Dendritic cell treated with granulocyte-macrophage colony-stimulating factor and Interleukin-4, amounts not matched to agents 40 ng/mL and 50 ng/mL, for 4 days (primary cell): Measurements from ENCODE around the gene MPZL3.
"Not testable (repeated sequence)": the region's sequence is repeated elsewhere in the genome, so short reads cannot be mapped to it uniquely, and the experiment has no call there.

ENCODE experiments used
- H3K27ac Mint-ChIP-seq: one replicate; pipeline ENCODE4 v1.8.0; 2022; ENCODE audit warnings: mild to moderate bottlenecking, mixed read lengths
- H3K27me3 Mint-ChIP-seq: one replicate; pipeline ENCODE4 v1.8.0; 2022; ENCODE audit warnings: mild to moderate bottlenecking, mixed read lengths
- H3K36me3 Mint-ChIP-seq: one replicate; pipeline ENCODE4 v1.8.0; 2022; ENCODE audit warnings: low read depth, mixed read lengths
- H3K4me1 Mint-ChIP-seq: one replicate; pipeline ENCODE4 v1.8.0; 2022; ENCODE audit warnings: low read depth, mixed read lengths
- H3K4me3 Mint-ChIP-seq: one replicate; pipeline ENCODE4 v1.8.0; 2022; ENCODE audit warnings: mild to moderate bottlenecking, moderate library complexity, mixed read lengths
- H3K9me3 Mint-ChIP-seq: one replicate; pipeline ENCODE4 v1.8.0; 2022; ENCODE audit warnings: mixed read lengths
- intact Hi-C: fragments of 100-400 bp; cut with micrococcal nuclease; formaldehyde crosslinking; loops from one replicate; pipeline ENCODE4 v1.15.0; 2022

Gene MPZL3

DNA sequence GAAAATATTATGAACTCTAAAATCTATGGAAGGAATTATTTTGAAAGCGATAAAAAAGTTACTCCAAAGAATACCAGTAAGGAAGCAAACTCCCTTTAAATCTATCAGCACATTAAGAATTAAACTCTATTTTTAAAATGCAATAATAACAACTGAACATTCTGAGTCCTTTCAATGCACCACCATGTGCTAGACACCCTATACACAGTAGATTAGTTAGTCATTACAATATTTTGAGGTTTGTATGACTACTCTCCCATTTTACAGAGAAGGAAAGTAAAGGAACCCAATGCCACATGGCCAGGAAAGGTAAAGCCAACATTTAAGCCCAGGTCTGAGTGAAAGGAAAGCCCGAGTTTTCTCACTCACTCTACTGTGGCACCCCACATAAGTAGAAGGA lies 45.1 kb downstream of the MPZL3 start:
- H3K36me3 Mint-ChIP-seq: peaks cover 34% of the 10 kb centered on the region
- peak overlapping the region; percentile 87 for H3K27ac Mint-ChIP-seq
- H3K4me3 Mint-ChIP-seq: peak overlapping the region; percentile 18
- intact Hi-C loops: no loop called here
- no peaks in the 10 kb centered on the region for H3K9me3 Mint-ChIP-seq
- peaks cover 60% of the 10 kb centered on the region for H3K4me1 Mint-ChIP-seq
- no peaks in the 10 kb centered on the region for H3K27me3 Mint-ChIP-seq

DNA sequence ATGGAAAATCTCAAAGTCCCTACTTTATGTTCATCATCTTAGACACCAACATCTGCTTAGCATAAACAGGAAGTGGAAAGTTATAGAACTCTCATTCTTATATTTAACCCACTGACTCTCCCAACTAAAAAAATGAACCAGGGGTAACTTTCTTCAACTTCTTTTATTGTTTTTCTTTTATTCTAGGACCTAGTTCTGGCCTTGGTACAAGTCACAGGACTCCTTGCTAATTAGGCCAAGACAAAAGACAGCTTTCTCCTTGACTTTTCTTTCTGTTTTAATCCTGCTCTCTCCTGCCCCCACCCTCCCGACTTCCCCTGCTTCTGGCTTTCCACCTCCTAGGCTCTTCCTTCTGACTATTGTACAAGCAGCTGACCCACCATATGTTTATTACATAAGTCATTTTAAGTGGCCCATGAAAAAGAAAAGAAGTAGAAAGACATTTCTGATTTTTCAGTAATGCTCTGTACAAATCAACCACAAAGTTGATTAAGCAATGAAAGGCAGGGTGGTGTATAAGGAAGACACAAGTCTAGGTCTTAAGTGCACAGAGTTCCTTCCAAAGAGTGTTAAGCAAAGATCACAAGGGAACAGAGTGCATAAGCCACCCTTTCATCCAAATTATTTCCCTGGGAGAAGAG lies 45.7 kb downstream of the MPZL3 start:
- H3K4me1 Mint-ChIP-seq: peaks cover 54% of the 10 kb centered on the region

DNA sequence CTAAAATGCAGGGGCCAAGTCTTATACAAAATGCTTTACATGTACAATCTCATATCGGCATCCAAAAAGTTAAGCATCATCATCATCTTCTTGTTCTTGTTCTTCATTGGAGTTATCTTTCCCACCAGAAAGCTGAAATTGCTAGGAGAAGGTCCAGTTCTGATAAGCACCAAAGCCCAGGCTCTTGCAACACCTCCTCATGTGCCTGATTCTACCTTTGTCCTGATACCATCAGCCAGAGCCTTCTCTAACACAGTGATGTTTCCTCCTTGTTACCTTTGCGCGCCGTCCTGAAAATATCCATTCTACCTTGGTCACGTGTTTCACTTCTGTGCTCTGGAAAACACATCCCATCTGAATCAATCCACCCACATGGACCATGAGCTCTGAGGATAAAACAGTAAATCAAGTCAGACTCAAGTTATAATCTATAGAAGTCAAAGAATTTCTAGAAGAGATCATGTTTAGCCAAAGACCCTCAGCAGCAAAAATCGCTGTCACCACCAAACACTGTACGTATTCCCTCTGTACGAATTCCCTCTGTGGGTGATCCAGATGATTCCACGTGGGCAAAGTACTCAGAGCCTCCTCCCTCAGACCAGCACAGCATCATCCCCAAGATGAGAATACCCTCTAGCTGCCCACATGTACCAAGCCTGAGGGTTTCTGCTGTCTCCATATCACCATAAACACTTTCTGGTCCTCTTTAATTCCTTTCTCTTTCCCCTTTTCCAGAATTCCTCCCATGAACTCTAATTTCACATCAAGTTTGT lies 46.4 kb downstream of the MPZL3 start:
- Mint-ChIP-seq H3K27ac (peak overlapping the region; percentile 87), H3K4me3 (no peak overlapping the region), H3K36me3 (peaks cover 21% of the 10 kb centered on the region), H3K4me1 (peaks cover 47% of the 10 kb centered on the region), H3K9me3 (no peaks in the 10 kb centered on the region), H3K27me3 (no peaks in the 10 kb centered on the region)
- intact Hi-C loops: no loop called here

More for the DNA sequence above, 45.7 kb downstream of the MPZL3 start:
- Mint-ChIP-seq H3K27me3 (no peaks in the 10 kb centered on the region), H3K36me3 (peaks cover 28% of the 10 kb centered on the region), H3K27ac (peak overlapping the region; percentile 87), H3K9me3 (no peaks in the 10 kb centered on the region), H3K4me3 (peak overlapping the region; percentile 18)
- intact Hi-C loops: no loop called here

DNA sequence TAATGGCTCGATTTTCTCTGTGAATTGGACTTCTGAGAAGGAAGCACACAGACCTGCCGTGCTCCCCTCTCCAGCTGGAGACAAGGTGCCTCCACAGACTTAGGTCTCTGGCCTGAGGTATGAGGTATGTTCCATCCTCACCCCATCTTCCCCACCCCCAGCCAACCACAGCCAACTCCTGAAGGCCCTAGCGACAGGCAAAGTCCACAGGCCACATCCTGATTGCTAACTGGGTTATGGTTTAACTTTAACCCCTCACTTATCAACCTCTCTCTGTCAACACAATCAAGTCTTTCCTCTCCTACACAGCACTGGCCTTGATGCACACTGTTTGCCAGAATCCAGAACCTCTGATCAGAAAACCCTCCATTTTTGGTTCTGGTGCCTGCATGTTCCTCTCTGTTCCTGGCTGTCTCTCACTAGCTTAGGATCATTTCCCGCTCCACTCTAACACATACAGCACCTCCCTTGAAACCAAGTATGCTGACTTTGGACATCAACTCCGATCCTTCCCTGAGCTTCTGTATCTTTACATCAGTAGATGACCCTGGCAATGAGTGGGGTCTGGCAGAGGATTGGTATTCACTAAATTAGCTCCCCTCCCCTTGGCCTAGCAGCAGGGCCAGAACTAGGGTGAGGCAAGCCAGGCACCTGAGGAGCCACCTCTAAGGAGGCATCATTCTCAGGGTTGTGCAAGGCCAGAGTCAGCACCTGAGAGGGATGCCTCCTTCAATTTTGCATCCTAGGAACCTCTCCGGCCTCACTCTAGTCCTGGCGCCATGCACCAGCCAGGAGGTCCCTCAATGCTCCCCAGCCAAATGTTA lies 49.4 kb downstream of the MPZL3 start:
- Mint-ChIP-seq H3K36me3 (no peaks in the 10 kb centered on the region), H3K4me3 (no peak overlapping the region), H3K27ac (no peak overlapping the region), H3K9me3 (no peaks in the 10 kb centered on the region), H3K4me1 (peaks cover 34% of the 10 kb centered on the region), H3K27me3 (no peaks in the 10 kb centered on the region)
- intact Hi-C loops: no loop called here

DNA sequence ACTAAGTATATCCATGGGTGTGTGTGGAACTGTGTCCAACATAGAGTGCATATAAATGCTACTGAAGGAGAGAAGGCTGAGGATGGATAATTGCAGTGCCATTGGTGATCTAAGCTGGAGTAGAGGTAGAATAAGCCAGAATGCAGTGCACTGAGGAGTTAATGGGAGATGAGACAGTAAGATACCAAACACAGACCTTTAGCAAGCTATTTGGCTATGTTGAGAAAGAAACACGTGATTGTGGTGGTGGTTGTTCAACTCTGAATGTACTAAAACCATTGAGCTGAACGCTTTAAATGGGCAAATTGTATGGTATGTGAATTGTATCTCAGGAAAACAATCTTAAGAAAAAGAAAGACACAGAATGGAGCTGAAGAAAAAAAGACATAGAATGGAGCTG lies 50.2 kb downstream of the MPZL3 start:
- no peaks in the 10 kb centered on the region for H3K36me3 Mint-ChIP-seq
- intact Hi-C loops: no loop called here

DNA sequence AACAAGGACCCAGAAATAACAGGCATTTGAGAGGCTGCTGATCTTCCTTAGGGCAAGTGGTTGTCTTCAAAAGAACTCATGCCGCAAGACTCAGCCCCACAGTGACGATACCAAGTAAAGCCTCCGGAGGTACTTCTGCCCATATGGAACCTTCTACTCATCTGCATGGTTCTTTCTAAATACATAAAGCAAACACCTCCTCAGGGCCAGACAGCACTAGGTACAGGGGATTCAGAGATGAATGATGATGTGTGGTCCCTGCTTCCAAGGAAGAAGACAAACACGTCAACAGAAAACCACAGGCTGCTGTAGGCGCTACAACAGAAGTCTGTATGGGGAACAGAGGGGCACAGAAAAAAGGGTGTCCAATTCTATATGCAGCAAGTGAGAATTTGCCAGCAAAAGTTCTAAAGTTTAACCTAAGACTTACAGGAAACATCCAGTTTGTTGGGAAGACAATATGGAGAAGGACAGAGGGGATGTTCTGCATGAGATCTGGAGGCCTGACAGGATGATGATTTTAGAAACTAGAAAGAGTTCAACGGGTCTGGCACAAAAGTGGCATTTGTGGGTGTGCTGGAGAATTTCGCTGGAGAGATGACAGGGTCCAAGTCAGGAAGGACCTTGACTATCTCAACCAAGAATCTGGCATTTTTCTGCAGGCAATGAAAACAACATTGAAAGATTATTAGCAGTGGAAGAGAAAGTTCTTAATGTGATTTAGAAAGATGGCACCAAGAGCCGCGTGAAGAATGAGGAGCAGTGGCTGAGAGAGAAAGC lies 51.1 kb downstream of the MPZL3 start:
- Mint-ChIP-seq H3K27ac (no peak overlapping the region), H3K4me3 (no peak overlapping the region), H3K27me3 (no peaks in the 10 kb centered on the region), H3K4me1 (peaks cover 19% of the 10 kb centered on the region), H3K36me3 (no peaks in the 10 kb centered on the region), H3K9me3 (no peaks in the 10 kb centered on the region)
- intact Hi-C loops: no loop called here

More for the DNA sequence above, 50.2 kb downstream of the MPZL3 start:
- Mint-ChIP-seq H3K9me3 (no peaks in the 10 kb centered on the region), H3K27me3 (no peaks in the 10 kb centered on the region), H3K27ac (no peak overlapping the region), H3K4me1 (peaks cover 28% of the 10 kb centered on the region), H3K4me3 (no peak overlapping the region)

DNA sequence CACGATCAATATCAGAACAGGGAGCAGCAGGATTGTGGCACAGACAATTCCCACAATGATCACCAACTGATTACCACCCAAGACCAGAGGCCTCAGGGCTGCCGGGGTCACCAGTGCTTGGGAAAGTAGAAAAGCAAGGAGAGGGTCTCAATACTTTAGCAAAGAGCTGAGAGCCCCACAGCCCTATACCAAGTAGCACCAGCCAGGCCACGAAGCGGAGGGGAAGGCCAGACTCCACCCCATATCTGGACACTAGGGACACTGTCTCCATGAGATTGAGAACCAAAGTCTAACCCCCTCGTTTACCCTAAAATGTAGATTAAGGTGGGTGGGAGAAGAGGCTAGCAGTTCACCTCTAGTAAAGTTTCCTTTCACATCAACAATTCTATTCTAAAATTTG lies 51.7 kb downstream of the MPZL3 start:
- Mint-ChIP-seq H3K27me3 (no peaks in the 10 kb centered on the region), H3K27ac (no peak overlapping the region)
- intact Hi-C loops: no loop called here

DNA sequence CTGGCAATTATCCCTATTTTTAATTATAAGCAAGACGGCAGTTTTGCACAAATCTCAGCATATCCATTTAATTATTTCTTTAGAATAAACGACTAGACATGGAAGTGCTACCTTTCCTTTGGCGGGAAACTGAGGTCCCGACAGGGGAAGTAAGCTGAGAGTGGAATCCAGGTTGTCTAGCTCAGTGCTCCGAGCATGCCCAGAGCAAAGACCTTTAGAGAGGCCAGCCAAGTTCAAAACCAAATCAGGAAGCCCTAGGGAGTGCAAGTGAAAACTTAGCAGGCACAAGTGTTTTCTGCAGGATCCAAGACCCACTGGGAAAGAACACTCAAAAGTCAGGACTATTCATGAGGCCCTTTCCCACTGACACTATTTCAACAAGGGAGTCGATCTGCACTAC lies 53.0 kb downstream of the MPZL3 start:
- H3K9me3 Mint-ChIP-seq: no peaks in the 10 kb centered on the region
- intact Hi-C loops: loop anchor here (5.0 kb wide), 1 partner anchor 153 kb away; no protein-coding TSS in a partner anchor
- H3K4me1 Mint-ChIP-seq: peaks cover 22% of the 10 kb centered on the region
- peak overlapping the region; percentile 57 for H3K27ac Mint-ChIP-seq
- no peaks in the 10 kb centered on the region for H3K36me3 Mint-ChIP-seq
- no peaks in the 10 kb centered on the region for H3K27me3 Mint-ChIP-seq
- no peak overlapping the region for H3K4me3 Mint-ChIP-seq

More for the DNA sequence above, 51.7 kb downstream of the MPZL3 start:
- Mint-ChIP-seq H3K4me3 (no peak overlapping the region), H3K36me3 (no peaks in the 10 kb centered on the region), H3K4me1 (peaks cover 15% of the 10 kb centered on the region), H3K9me3 (no peaks in the 10 kb centered on the region)

DNA sequence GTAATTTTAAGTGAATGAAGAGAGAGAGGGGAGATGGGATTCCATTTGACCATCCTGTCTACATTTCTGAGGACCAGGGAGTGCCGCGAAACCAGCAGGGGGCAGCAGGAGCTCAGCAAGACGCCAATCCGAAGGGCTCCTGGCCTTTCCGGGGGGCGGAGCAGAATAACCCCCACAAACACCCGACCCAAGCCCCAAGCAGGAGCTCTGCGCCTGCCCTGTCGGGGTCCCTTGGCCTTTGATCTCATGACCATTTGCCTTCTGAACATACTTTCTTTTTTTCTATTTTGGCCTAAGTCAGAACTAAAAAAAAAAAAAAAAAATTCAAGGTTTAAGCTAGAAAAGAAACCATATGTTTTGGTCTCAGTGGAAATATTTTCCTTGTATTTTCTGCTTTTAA lies 53.8 kb downstream of the MPZL3 start:
- Mint-ChIP-seq H3K9me3 (peaks cover 5% of the 10 kb centered on the region), H3K4me1 (peaks cover 26% of the 10 kb centered on the region), H3K27me3 (no peaks in the 10 kb centered on the region), H3K36me3 (no peaks in the 10 kb centered on the region), H3K27ac (peak overlapping the region; percentile 57), H3K4me3 (no peak overlapping the region)
- intact Hi-C loops: loop anchor here (1.0 to 5.0 kb wide), 2 partner anchors 93 to 154 kb away; no protein-coding TSS in a partner anchor

DNA sequence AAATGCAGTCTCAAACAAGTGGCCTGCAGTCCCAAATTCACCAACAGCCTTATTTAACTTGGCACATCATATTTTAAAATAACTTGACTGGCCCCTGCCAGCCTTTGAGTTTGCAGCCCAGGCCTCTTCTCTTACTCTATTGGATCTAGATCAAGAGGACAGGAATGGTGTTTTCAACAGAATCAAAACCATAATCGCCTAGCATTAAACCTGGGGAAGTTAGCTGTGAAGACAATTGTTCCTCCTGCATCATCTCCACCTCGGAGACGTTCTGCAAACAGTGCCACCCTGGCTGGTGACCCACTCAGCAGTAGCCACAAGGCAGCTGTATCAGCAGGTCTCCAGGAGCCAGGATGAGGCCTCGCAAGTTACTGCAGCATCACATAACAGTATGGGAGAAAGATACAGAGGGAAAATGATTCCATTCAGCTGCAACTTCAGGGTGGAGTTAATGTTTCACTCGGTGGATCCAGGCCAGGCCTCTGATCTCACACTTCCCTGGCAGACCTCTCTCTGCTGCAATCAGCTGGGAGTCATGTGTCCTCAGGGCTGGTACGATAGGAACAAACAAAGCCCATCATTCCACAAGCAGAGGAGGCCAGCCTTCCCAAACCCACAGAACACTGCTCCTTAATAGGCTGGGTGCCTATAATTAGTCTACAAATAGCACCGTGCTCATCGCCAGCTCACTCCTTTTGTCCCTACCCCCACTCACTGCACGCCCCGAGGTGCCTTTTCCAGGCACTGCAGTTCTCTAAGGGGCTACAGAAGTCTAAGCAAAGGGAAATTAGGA lies 57.1 kb downstream of the MPZL3 start:
- Mint-ChIP-seq H3K9me3 (peaks cover 28% of the 10 kb centered on the region), H3K27ac (no peak overlapping the region), H3K4me1 (peaks cover 55% of the 10 kb centered on the region), H3K4me3 (no peak overlapping the region), H3K27me3 (peaks cover 9% of the 10 kb centered on the region), H3K36me3 (no peaks in the 10 kb centered on the region)
- intact Hi-C loops: loop anchor here (5.0 kb wide), 1 partner anchor 157 kb away; no protein-coding TSS in a partner anchor

DNA sequence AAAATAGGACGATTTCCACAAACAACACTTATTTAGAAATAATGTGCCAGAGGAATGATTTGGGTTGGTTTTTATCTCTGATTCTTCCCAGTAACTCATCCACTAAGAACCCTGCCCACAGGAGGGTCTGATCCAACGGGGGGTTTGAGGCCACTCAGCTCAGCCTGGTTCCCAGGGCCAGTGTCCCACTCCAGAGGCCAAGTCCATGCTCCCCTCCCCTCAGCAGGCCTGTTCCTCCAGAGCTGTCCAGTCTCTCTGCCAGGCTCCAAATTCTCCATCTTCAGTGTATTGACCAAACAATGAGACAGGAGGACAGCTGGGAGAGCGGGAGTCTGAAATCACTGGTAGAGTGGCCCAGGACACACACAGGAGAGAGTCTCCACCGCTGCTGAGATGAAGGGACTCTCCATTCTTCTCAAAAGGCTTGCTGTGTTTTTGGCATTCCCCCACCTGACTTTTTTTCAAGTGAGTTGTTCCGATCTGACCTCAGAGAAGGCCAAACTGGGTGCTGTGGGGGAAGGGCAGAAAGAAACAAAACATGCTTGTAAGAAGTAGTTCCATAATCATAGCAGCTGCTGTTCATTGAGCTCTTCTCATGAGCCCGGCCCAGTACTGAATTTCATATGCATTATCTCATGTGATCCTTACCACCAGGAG lies 58.1 kb downstream of the MPZL3 start:
- intact Hi-C loops: no loop called here
- no peaks in the 10 kb centered on the region for H3K36me3 Mint-ChIP-seq
- H3K9me3 Mint-ChIP-seq: peaks cover 28% of the 10 kb centered on the region
- H3K4me1 Mint-ChIP-seq: peaks cover 55% of the 10 kb centered on the region
- H3K4me3 Mint-ChIP-seq: no peak overlapping the region
- H3K27ac Mint-ChIP-seq: no peak overlapping the region
- peaks cover 17% of the 10 kb centered on the region for H3K27me3 Mint-ChIP-seq

DNA sequence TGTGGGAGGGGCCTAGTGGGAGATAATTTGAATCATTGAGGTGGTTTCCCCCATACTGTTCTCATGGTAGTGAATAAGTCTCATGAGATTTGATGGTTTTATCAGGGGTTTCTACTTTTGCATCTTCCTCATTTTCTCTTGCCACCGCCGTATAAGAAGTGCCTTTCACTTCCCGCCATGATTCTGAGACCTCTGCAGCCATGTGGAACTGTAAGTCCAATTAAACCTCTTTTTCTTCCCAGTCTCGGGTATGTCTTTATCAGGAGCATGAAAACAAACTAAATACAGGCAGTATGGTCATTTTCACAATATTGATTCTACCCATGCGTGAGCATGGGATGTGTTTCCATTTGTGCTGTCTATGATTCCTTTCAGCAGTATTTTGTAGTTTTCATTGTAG lies 59.3 kb downstream of the MPZL3 start:
- peaks cover 47% of the 10 kb centered on the region for H3K4me1 Mint-ChIP-seq
- H3K27ac Mint-ChIP-seq, H3K36me3 Mint-ChIP-seq, H3K4me3 Mint-ChIP-seq, intact Hi-C loops: not testable (repeated sequence)
- peaks cover 17% of the 10 kb centered on the region for H3K27me3 Mint-ChIP-seq
- peaks cover 28% of the 10 kb centered on the region for H3K9me3 Mint-ChIP-seq
